Kidney (tissue), 14 donors: ENCODE data around the gene NABP2. TPM values are rescaled to one million over a fixed set of nuclear protein-coding genes. Genes with fewer than 3 reads are reported as not detected.

Experiments
- DNase-seq, 5 donors: peaks; one replicate each; pipeline ENCODE4 v3.0.0-alpha.2; 2013 to 2020
- FAIRE-seq: peaks from 2 replicates; lab custom pipeline; 2012; peaks lifted over from hg19 to GRCh38; lab: Jason Lieb, UNC
- H3K27ac ChIP-seq, 2 donors: one replicate each; pipeline ENCODE4 v1.7.0; 2013; ENCODE audit warnings: low read depth in 2 of 2, low read length in 2 of 2, inconsistent platforms in 1 of 2
- H3K27me3 ChIP-seq: one replicate; pipeline ENCODE4 v1.7.1; 2013; ENCODE audit warnings: low read length, inconsistent platforms; ENCODE audit not compliant: control insufficient read depth, insufficient read depth
- H3K36me3 ChIP-seq, 3 donors: one replicate each; pipeline versions ENCODE4 v1.7.0 to v1.7.1; 2013; ENCODE audit warnings: low read length in 3 of 3, control low read depth in 1 of 3, inconsistent platforms in 1 of 3; ENCODE audit not compliant: insufficient read depth in 3 of 3, control insufficient read depth in 2 of 3
- H3K4me1 ChIP-seq, 3 donors: one replicate each; pipeline versions ENCODE4 v1.7.0 to v1.7.1; 2013; ENCODE audit warnings: low read length in 3 of 3, inconsistent platforms in 1 of 3, low read depth in 1 of 3; ENCODE audit not compliant: control insufficient read depth in 2 of 3, insufficient read depth in 2 of 3
- H3K4me3 ChIP-seq, 3 donors: one replicate each; pipeline versions ENCODE4 v1.7.0 to v1.8.1; 2013; ENCODE audit warnings: low read length in 3 of 3, control low read depth in 1 of 3, inconsistent platforms in 1 of 3
- H3K9ac ChIP-seq, 3 donors: one replicate each; pipeline versions ENCODE4 v1.7.0 to v1.7.1; 2013; ENCODE audit warnings: low read length in 3 of 3, control low read depth in 1 of 3, inconsistent platforms in 1 of 3
- H3K9me3 ChIP-seq, 3 donors: one replicate each; pipeline versions ENCODE4 v1.7.0 to v1.7.1; 2013; ENCODE audit warnings: low read length in 3 of 3, control low read depth in 1 of 3, inconsistent platforms in 1 of 3; ENCODE audit not compliant: control insufficient read depth in 2 of 3, insufficient read depth in 1 of 3
- CTCF ChIP-seq: IDR thresholded peaks from 3 replicates; pipeline ENCODE4 v1.5.1; 2012; ENCODE audit warnings: mild to moderate bottlenecking, moderate library complexity, borderline replicate concordance; ENCODE audit not compliant: insufficient read depth; ENCODE audit errors: extremely low read depth
- intact Hi-C: fragments of 100-400 bp; cut with DNase I; formaldehyde crosslinking; loops from one replicate; pipeline ENCODE4 v1.11.1; 2022
- polyA plus RNA-seq: library from polyadenylated mRNA; stranded (reverse); fragments of 350-450 nt; fragmentation: Illumina TruSeq; extraction: RNeasy Lipid Tissue Mini Kit (QIAGEN cat#74804); gene quantifications from one replicate; pipeline ENCODE4 v1.2.3, GENCODE V29; 2014; ENCODE audit warnings: low read depth, low replicate concordance; ENCODE audit not compliant: insufficient read depth
- total RNA-seq: library from RNA; stranded (reverse); fragmentation: NEBNext Ultra II Directional; extraction: Animal tissue kit (Norgen Biotek cat#: 25700); gene quantifications from one replicate; pipeline ENCODE4 v1.2.1, GENCODE V29; 2021
- donor health status: control.
- donor health status: control.
- donor health status: control.
- donor health status: control.
- donor health status: control.
- donor health status: DM: yes; HTN: yes; CAD: no.
- donor health status: Normal renal cell carcinoma (clear cell type).

Gene NABP2
- total and polyA plus RNA-seq, 2 donors from 2014 or later, result 31.0 to 42.3 TPM

GRCh38 chr12:56237552-56237951, 13.4 kb downstream of the NABP2 start:
- Histone ChIP-seq H3K36me3 (peaks cover 0 to 9% (median 5%) of the 10 kb centered on the region in 3 donors), H3K27ac (no peak overlapping the region), H3K27me3 (no peaks in the 10 kb centered on the region), H3K9me3 (no peaks in the 10 kb centered on the region), H3K9ac (no peak overlapping the region), H3K4me1 (no peaks in the 10 kb centered on the region), H3K4me3 (no peak overlapping the region)
- no peak for FAIRE-seq
- peak in 2 of 5 donors; percentile 27 to 33 for DNase-seq
- no peak for TF ChIP-seq CTCF
- intact Hi-C loops, result no loop called here

- no peak overlapping the region for H3K4me3 ChIP-seq
- H3K36me3 ChIP-seq, result peaks cover 5 to 35% (median 22%) of the 10 kb centered on the region in 3 donors
- TF ChIP-seq CTCF, result no peak
- H3K4me1 ChIP-seq, result no peaks in the 10 kb centered on the region
- DNase-seq, result no peak
- no peaks in the 10 kb centered on the region for H3K27me3 ChIP-seq
- FAIRE-seq, result no peak
- H3K9ac ChIP-seq, result no peak overlapping the region
- no peaks in the 10 kb centered on the region for H3K9me3 ChIP-seq
- intact Hi-C loops, result no loop called here
- H3K27ac ChIP-seq, result no peak overlapping the region
Measured at GRCh38 chr12:56241424-56242303, 17.5 kb downstream of the NABP2 start.

GRCh38 chr12:56242986-56243385, 18.8 kb downstream of the NABP2 start:
- no peak for TF ChIP-seq CTCF
- Histone ChIP-seq H3K27me3 (no peaks in the 10 kb centered on the region), H3K9ac (no peak overlapping the region), H3K9me3 (no peaks in the 10 kb centered on the region), H3K4me3 (no peak overlapping the region), H3K36me3 (peaks cover 5 to 42% (median 30%) of the 10 kb centered on the region in 3 donors), H3K4me1 (no peaks in the 10 kb centered on the region), H3K27ac (no peak overlapping the region)
- DNase-seq, result no peak
- FAIRE-seq, result no peak
- intact Hi-C loops, result no loop called here
